ENCODE results near the gene IRAK3.
"Not testable (repeated sequence)": the region's sequence is repeated elsewhere in the genome, so short reads cannot be mapped to it uniquely, and the experiment has no call there.

Gene IRAK3

DNA sequence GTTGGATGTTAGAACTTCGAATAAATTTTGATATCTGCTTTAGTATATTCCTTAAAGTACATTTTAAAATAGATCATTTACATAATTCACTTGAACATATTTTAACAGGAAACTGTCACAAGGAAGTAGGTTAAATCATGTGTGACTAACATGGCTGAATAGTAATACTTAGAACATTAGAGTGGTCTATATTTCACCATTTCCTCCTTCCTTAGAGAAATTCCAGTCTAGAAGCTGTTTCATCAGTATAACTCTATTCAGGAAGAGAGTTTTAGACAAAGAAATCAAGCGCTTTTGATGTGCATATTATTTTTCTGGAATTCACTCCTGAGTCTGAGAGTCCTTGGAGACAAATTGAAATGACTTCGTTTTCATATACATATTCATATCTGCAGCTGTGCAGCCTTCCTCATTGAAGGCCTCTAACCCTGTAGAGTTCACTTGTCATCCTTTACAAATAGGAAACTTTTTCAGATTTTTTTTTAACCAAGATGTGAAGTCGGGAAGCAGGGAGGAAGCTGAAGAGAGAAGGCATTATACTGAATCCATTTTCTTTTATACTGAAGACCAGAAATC, 28.4 kb downstream of the IRAK3 start:
- no peak for DNase-seq (ENCODE audit: low spot score)

DNA sequence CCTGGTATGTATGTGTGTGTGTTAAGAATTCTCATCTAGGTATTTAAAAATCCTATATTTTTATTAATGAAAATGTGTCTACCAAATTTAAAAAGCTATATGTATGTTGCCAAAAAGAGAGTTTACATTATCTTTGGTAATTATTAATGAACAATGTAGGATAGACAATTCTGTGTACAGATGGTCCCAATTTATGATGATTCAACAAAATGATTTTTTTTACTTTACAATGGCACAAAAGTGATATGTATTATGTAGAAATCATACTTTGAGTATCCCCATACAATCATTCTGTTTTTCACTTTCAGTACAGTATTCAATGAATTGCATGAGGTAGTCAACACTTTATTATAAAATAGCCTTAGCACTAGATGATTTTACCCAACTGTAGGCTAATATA, 39.4 kb downstream of the IRAK3 start:
- DNase-seq (ENCODE audit: low spot score) = no peak

DNA sequence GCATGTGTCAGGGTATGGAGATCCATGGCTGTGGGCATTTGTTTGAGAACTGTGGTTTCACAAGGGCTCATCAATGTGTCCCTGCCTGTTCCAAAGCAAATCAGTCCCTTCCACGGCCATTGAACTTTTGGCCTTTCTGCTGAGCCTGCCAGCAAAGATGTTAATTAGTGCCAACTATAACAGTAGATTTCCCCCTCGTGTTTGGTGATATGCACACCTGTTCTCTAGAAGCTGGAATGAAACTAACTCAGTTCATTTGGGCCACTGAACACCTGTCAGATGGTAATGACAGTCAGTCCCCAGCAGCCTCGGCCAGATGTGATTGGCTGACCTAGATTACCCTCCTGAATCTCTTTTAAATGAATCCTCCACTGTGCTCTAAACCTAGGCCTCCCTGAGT, 43.2 kb downstream of the IRAK3 start:
- no peak for DNase-seq (ENCODE audit: low spot score)

DNA sequence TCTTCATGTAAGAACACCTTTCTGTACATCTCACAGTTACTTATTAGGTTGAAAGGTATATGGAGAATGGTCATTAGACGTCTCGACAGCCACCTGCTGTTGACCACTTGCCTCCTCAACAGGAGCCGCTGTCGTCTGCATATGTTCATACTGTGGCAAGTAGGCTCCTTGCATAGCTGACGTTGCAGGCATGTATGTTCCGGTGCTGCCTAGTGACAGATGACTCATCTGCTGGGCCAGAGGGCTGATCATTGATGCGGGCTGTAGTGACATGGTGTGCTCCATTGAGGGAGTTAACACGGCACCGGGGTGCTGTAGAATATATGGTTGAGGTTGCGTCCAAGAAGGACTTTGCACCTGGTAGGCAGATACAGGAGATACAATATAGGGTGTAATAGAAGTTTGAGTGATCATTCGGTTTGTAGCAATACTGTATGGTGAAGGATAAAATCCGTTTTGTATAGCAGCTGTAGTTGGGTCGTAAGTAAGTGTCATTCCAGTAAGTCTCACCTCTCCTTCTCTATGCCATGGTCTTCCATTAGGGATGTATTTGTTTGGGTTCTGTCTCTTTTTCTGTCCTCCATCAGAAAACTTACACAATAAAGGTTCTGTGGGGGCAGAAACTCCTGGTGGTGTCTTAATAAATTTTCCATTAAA, 45.2 kb downstream of the IRAK3 start:
- DNase-seq (ENCODE audit: low spot score) = peak; percentile 15

DNA sequence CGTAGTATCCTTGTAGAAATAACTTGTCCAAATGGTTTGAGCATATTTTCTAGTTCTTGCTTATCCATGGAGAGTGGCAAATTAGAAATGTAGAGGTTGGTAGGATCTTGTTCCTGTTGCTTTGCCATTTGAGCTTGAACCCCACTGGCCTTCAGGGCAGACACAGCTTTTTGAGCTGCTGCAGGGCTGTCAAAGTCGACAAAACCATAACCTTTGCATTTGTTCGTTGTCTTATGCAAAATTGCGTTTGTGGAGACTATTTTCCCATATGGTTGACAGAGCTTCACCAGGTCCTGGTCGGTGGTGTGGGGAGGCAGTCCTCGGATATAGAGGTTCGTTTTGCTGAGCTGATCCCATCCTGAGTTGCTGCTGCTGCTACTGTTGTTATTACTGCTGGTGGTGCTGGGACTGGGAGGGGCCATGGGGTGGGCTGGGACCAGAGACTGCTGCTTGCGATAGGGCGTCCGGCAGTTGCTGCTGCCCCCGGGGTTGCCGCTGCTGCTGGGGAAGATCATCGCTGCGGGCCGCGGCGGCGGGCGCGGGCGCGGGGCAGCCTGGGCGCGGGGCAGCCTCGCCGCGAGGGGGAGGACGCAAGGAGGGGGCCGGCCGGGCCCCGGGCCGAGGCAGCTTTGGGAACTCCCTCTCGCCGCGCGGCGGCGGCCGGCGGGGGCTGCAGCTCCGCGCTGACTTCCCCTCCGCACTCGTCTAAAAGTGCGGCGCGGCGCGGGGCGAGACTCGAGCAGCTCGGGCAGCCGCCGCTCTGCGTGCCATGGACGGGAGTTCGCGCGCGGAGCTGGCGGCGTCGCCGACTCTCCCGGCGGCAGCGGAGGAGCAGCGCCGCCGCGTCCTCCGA, 46.0 kb downstream of the IRAK3 start:
- peak; percentile 13 for DNase-seq (ENCODE audit: low spot score)

DNA sequence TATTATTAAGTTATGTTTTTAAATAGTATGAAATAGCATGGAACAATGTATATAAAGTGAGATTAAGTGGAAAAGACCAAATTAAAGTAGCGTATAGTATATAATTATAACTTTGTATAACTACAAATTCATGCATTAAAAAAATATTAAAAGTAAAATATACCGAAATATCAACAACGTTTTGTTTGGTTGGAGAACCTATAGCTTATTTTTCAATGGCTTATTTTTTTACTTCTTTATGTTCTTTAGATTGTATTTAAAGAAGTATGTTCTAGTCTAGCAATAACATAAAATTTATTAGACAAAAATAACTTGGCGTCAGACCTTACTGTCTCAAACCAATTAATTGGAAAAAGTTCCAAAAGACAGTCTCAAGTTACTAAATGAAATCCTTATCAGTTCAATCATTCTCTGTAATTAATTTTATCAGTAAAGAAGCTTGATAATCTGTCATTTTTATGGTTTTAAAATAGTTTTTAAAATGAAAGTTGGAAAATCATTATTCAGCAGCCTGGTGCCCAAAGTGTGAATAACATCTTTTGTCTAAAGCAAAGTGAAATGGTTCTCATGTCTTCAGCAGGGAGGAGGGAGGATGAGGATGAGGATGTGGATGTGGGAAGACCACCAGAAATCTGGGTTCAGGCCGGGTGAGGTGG, 46.7 kb downstream of the IRAK3 start:
- no peak for DNase-seq (ENCODE audit: low spot score)

DNA sequence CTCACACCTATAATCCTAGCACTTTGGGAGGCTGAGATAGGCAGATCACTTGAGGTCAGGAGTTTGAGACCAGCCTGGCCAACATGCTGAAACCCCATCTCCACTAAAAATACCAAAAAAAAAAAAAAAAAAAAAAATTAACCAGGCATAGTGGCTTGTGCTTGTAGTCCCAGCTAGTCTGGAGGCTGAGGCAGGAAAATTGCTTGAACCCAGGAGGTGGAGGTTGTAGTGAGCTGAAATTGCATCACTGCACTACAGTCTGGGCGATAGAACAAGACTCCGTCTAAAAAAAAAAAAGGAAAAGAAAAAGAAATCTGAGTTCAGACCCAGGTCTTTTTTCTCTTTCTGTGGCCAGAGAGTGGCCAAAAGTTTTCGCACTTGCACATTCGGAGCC, 47.3 kb downstream of the IRAK3 start:
- not testable (repeated sequence) for DNase-seq (ENCODE audit: low spot score)

DNA sequence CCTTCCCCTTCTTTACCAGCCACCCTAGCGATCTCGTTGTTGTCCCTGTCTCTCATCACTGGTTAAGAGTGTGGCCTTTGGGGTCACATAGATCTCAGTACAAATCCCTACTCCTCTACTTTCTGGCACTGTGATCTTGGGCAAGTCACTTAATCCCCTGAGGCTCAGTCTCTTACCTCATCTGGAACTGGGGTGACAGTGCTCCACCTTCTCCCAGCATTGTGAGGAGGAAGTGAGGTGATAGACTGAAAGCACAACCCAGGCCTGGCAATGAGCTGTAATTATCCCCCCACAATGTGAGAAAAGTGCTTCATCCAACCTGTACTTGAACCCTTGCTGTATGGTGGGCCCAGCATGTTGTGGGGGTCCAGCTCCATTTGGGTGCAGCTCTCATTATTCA, 48.0 kb downstream of the IRAK3 start:
- no peak for DNase-seq (ENCODE audit: low spot score)

DNA sequence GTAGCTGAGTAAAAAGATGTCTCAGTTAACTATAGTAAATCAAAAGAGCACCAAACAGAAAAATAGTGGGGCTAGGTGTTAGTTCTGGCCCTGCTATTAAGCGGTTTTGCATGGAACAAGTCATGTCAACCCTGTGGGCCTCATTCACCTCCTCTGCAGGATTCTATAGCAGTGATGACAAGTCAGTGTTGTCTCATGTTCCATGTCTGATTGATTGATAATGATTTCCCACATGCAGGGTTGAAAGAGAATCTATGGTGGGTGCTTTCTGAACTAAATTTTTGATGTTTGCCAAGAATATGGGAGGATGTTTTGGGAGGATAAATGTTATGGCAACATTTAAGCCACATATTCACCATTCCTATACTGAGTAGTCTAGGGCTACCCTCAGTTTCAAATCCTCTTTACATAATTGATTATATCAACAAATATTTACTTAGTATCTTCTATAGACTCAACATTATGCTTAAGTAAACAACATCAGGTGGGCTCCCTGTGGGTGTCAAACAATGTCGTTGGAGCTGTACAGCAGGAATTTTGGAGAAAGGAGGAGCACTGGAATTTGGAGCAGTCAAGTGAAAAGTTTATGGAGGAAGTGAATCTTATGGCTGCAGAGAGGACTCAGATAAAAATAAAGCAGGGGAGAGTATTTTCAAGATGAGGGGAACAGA, 48.6 kb downstream of the IRAK3 start:
- no peak for DNase-seq (ENCODE audit: low spot score)

DNA sequence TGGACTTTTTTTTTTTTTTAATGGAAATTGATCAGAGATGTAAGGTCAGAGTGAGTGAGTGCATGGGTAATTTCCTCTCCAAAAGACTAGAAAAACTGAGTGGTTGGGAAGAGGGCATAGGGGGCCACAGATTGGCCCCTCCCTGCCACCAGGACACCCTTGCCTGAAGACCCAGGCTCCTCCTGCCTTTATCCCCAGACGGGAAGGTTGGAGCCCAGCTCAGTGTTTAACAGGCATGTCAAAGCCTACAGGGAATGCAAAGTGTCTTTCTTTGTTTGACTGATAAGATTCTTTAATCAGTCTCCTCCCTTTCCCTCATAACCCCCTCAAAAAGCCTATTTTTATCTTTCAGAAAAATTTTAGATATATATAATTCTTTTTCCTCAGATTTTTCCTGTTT, 50.3 kb downstream of the IRAK3 start:
- DNase-seq (ENCODE audit: low spot score) = no peak

DNA sequence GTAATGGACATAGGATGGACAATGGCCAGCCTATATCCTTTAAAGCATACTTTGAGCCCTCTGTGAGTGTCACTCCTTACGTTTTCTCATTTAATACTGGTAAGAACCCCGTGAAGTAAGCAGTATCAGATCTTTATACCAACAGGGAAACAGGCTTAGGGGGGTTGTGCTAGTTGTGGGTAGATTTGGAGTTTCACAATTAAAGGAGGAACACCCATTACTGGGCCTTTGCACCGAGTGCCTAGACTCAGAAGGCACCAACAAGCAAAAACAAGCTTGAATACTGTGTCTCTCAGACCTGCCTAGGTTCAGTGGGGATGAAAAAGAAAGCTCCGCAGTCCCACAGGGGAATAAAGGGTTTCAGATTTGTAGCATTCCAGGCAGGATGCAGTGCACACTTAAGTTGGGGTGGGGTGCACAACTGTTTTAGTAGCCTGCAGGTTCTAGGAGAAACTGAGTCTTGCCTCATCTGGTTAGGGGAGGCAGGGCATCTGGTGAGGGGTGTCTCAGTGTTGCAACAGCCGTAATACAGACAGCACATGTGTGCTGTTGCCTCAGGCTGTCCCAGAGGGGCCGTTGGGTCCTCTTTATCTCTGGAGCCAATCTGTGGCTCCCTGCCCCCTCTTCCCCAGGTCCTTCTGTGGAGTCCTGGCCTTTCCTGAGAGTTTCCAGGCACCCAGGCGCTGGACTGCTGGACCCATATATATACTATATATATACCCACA, 51.2 kb downstream of the IRAK3 start:
- no peak for DNase-seq (ENCODE audit: low spot score)

DNA sequence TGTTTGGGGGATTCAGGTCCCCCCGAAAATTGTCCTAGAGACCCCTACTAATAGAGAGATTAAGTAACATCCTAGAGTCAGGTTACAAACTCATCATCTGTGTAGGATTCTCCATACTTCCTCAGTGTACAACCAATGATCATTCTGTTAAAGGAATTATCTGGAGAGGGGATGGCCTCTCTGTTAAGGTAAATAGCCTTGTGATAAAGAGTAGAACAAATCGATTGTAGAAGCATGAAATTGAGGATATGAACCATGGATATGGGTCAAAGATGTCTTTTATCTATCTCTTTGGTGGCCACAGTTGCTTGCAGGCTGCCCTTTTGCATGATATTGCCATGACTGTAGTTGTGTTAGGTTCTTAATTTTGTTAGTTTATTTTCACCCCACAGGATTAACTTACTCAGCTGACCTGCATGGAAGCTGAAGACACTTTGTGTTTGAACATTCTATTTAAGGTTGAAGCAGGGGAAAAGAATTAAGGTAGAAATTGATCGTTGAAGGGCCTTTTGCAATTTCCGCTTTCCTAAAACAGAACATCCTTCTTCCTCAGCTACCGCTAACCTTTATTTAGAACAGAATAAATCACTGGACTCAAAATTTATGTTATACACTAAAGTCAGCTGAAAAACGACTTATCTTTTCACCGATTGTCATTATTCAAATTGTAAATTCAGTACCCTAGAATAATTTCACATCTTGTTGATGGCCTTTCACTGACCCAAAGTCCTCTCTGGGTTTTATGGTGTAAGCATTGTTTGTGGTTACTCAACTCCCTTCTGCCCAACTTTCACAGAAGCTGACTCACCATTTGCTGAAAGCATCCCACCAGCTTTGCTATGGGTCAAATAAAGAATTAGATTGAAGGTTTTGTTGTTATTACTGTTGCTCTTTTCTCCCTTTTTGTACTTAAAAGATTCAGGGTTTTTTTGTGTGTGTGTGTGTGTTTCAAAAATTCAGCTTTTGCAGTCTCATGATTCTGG, 52.3 kb downstream of the IRAK3 start:
- DNase-seq (ENCODE audit: low spot score) = peak; percentile 5

DNA sequence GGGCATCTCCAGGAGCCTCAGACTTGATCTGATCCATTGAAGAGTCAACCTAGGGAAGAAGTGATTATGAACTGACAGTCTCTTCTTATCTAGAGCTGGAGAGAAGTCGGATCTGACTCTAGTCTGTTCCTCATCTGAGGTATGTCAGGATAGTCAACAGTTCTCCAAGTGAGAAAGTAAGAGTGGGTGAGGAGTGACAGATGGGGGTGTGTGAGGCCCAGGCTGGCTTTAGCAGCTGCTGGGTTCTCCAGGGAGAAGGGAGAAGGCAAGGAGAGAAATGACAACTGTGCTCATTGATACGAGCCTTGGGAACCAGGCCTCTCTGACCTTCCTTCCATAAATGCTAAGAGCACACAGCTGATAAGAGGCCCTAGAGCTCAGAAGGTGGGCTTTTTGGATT, 53.3 kb downstream of the IRAK3 start:
- no peak for DNase-seq (ENCODE audit: low spot score)

DNA sequence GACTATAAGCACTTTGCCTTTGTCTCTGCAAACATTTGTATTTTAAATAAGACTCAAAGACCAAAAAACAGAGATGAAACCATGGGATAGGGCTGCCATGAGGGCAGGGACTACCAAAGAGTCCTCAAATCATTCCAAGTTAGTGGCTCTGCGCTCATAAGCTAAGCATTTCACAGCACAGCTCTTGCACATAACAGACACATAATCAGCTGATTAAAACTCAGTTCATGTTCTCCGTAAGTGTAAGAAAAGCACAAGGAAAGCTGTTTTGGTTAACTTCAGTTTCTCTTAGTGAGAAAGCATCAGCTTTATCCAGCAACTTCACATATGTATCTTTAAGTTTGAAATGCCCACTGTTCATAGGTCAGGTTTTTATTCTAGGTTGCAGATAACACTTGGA, 54.9 kb downstream of the IRAK3 start:
- DNase-seq (ENCODE audit: low spot score) = no peak

DNA sequence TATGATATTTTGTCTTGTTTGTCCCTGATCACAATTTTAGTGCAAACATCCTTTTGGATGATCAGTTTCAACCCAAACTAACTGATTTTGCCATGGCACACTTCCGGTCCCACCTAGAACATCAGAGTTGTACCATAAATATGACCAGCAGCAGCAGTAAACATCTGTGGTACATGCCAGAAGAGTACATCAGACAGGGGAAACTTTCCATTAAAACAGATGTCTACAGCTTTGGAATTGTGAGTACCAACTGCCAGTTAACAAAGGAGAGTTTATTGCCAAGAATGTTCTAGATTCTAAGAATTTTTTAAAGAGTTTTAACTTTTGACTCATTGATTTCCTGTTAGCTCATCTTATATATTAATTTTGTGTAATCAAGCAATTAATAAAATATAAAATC, 55.4 kb downstream of the IRAK3 start:
- no peak for DNase-seq (ENCODE audit: low spot score)

DNA sequence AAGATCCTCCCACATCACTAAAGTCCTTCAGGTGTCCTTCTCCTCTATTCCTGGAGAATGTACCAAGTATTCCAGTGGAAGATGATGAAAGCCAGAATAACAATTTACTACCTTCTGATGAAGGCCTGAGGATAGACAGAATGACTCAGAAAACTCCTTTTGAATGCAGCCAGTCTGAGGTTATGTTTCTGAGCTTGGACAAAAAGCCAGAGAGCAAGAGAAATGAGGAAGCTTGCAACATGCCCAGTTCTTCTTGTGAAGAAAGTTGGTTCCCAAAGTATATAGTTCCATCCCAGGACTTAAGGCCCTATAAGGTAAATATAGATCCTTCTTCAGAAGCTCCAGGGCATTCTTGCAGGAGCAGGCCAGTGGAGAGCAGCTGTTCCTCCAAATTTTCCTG, 58.7 kb downstream of the IRAK3 start:
- no peak for DNase-seq (ENCODE audit: low spot score)

DNA sequence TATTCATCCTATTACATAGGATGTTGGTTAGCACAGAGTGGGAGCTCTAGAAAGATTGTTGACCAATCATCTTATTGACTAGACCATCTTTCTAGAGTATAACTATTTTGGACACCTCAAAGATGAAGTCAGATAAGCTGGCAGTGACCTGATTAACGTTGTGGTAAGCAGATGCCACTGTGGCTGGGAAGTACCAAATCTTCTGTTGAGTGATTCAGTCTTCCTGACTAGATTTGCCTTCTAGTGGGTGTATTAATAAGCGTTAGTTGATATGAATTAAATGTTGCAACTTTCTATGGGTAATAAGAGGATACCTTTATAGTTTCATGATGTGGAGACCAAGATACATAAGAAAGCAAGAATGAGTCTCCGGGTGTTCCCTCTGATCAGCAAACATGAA, 62.0 kb downstream of the IRAK3 start:
- no peak for DNase-seq (ENCODE audit: low spot score)

DNA sequence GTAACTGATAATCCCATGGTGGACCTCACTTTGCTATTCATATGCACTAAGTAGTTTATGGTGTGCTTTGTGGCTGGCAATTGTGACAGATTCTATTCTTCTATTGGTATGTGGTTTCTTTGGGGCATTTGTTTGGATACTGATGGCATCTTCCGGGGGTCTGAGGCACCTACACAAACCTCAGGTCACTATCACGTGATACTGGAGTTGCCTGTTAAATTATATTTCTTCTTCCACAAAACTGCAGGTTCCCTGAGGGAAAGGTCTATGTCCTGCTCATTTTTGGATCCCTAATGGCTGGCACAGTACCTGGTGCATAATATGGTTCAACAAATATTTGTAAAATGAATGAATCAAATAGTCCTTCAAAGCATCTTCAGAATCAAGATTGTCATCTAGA, 63.8 kb downstream of the IRAK3 start:
- no peak for DNase-seq (ENCODE audit: low spot score)

DNA sequence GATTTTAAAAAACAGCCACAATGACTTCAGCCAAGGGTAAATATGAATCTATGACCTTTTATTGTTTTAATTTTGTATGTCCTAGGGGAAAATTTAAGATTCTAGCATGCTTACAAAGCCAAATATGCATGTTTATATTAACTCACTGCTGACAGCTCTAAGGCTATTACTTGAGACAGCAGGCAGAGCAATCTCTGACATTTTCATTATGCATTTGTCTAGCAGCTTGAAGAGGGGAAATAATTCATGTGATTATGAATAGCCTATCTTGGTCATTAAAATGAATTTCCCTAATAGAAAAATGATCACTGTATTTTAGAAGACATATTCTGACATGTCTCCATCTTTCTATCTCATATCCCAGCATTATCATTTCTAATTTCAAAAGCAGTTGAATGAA, 66.7 kb downstream of the IRAK3 start:
- DNase-seq (ENCODE audit: low spot score) = no peak

DNA sequence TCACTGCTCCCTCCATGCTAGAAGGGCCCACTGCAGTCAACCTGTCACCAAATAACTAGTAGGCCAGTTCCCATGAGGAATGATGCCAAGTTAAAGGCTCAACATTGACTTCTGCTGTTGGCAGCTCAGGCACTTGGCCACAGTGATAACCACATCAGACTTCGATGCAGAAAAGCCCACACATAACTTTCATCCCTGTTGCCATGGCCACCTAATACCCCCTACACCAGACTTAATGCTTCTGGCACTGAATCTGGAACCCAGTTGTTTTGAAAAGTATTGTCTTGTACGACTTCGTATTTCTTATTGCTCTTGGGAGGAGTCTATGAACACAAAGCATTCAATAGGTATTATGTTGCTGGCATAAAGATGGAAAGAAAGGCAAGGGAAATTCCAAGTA, 69.0 kb downstream of the IRAK3 start:
- no peak for DNase-seq (ENCODE audit: low spot score)
